ENCODE measurements around the gene ELL2.
A peak's percentile ranks its signal among the peaks of the same experiment; 100 is the strongest.
"Not testable (repeated sequence)": the region's sequence is repeated elsewhere in the genome, so short reads cannot be mapped to it uniquely, and the experiment has no call there.

ELL2 gene

DNA sequence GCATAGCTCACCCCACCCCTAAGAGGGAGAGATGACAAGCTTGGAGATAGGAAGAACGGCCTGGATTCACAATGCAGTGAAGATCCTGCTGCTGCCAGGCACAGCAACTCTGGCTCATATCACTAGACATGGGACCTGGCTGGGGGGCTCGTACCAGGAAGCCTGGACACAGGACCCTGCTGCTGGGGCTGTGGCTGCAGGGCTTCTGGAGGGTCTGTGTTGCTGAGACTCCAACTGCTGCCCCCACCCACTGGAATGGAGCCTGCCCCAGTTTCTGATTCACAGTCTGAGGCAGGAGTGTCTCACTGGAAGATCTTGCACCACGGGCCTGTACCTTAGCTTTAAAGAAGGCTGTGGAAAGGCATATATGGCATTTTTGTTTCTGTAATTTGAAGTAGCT, 108.2 kb downstream of the ELL2 start:
- no peaks in the 10 kb centered on the region for H3K9me3 ChIP-seq (ENCODE audit: low read depth, low read length)
- DNase-seq (ENCODE audit: low read depth, low spot score): no peak
- H3K9ac ChIP-seq (ENCODE audit: insufficient read length): no peak overlapping the region
- no peak overlapping the region for H3K4me3 ChIP-seq
- TF ChIP-seq FOXP2 (optimal IDR thresholded peaks at IDR 0.05; ENCODE audit: control extremely low read depth, extremely low read length, insufficient read depth) (no peak), POLR2AphosphoS5 (IDR thresholded peaks at IDR 0.05; ENCODE audit: borderline replicate concordance, low read depth, low read length) (no peak), EZH2 (IDR thresholded peaks at IDR 0.05) (no peak)
- no peaks in the 10 kb centered on the region for H3K36me3 ChIP-seq (ENCODE audit: insufficient read depth, low read length)
- no peak overlapping the region for H3K27ac ChIP-seq

DNA sequence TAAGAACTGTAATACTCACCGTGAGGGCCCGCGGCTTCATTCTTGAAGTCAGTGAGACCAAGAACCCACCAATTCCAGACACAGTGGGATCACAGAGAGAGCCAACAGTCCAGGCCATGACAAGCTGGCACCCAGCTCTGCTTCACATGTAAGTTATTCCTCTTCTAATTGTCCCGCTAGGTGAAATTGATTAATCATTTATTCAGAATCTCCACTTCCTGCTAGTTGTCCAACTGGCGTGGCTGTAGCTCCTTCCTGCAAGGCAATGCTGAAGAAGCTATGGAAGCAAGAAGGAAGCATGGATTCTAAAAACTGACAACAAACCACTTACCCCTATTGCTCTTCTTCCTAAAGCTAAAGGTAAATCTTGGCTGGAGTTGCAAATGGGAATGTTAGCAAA, 109.1 kb downstream of the ELL2 start:
- Histone ChIP-seq H3K27ac (no peak overlapping the region), H3K9me3 (ENCODE audit: low read depth, low read length) (no peaks in the 10 kb centered on the region), H3K9ac (ENCODE audit: insufficient read length) (no peak overlapping the region), H3K36me3 (ENCODE audit: insufficient read depth, low read length) (no peaks in the 10 kb centered on the region), H3K4me3 (no peak overlapping the region)
- TF ChIP-seq POLR2AphosphoS5 (IDR thresholded peaks at IDR 0.05; ENCODE audit: borderline replicate concordance, low read depth, low read length): no peak
- no peak for TF ChIP-seq EZH2 (IDR thresholded peaks at IDR 0.05)
- TF ChIP-seq FOXP2 (optimal IDR thresholded peaks at IDR 0.05; ENCODE audit: control extremely low read depth, extremely low read length, insufficient read depth): no peak
- DNase-seq (ENCODE audit: low read depth, low spot score): no peak

DNA sequence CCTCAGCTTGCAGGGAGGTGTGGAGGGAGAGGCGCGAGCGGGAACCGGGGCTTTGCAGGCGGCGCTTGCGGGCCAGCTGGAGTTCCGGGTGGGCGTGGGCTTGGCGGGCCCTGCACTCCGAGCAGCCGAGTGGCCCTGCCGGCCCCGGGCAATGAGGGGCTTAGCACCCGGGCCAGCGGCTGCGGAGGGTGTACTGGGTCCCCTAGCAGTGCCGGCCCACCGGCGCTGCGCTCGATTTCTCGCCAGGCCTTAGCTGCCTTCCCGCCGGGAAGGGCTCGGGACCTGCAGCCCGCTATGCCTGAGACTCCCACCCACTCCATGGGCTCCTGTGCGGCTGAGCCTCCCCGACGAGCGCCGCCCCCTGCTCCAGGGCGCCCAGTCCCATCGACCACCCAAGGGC, 110.5 kb downstream of the ELL2 start:
- not testable (repeated sequence) for DNase-seq (ENCODE audit: low read depth, low spot score); H3K9ac ChIP-seq (ENCODE audit: insufficient read length); H3K9me3 ChIP-seq (ENCODE audit: low read depth, low read length); H3K36me3 ChIP-seq (ENCODE audit: insufficient read depth, low read length); H3K4me3 ChIP-seq; H3K27ac ChIP-seq

DNA sequence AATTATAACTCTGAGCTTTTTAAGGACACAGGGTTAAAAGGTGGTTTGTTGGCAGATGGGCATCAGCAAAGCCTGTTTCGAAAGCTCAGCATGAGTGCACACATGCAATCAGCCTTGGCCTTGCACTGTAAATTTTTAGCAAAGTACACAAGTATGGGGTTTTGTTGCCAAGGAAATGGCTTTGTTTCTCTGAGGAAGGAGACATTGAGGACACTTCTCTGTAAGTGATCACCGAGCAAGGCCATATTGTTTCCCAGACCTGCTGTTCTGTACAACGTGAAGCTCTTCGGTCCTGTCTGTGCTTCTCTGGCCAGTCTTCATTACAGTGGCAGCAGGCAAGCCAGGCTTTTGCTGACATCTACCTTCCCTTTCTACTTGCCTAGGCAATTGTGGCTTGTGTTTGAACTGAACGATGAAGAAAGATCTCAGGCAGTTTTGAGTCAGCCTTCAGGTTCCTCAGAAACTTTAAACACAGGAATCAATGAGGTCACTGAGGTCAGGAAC, 111.2 kb downstream of the ELL2 start:
- no peak overlapping the region for H3K9ac ChIP-seq (ENCODE audit: insufficient read length)
- no peak for TF ChIP-seq POLR2AphosphoS5 (IDR thresholded peaks at IDR 0.05; ENCODE audit: borderline replicate concordance, low read depth, low read length)
- TF ChIP-seq EZH2 (IDR thresholded peaks at IDR 0.05): no peak
- TF ChIP-seq FOXP2 (optimal IDR thresholded peaks at IDR 0.05; ENCODE audit: control extremely low read depth, extremely low read length, insufficient read depth): no peak
- DNase-seq (ENCODE audit: low read depth, low spot score): no peak
- H3K36me3 ChIP-seq (ENCODE audit: insufficient read depth, low read length): no peaks in the 10 kb centered on the region
- H3K4me3 ChIP-seq: no peak overlapping the region
- no peak overlapping the region for H3K27ac ChIP-seq
- H3K9me3 ChIP-seq (ENCODE audit: low read depth, low read length): no peaks in the 10 kb centered on the region

DNA sequence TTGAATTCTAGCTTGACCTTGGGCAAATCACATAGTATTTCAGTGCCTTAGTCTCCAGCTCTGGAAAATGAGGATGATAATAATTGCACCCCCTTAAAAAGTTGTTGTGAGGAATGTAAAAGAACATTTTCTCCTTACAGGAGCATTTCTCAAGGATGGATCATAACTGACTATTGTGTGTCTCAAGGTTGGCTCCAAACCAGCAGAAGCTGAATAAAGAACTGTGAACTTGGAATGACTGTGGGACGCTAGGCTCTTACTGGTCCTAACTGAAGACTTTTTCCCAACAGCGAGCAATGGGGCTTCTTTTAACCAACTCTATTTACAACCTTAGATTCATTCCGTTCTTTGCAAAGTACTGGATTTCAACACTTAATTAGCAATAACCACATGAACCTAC, 113.0 kb downstream of the ELL2 start:
- no peak overlapping the region for H3K4me3 ChIP-seq
- no peak overlapping the region for H3K27ac ChIP-seq
- no peaks in the 10 kb centered on the region for H3K9me3 ChIP-seq (ENCODE audit: low read depth, low read length)
- no peak overlapping the region for H3K9ac ChIP-seq (ENCODE audit: insufficient read length)
- TF ChIP-seq FOXP2 (optimal IDR thresholded peaks at IDR 0.05; ENCODE audit: control extremely low read depth, extremely low read length, insufficient read depth): no peak
- TF ChIP-seq POLR2AphosphoS5 (IDR thresholded peaks at IDR 0.05; ENCODE audit: borderline replicate concordance, low read depth, low read length): no peak
- TF ChIP-seq EZH2 (IDR thresholded peaks at IDR 0.05): no peak
- no peak for DNase-seq (ENCODE audit: low read depth, low spot score)
- H3K36me3 ChIP-seq (ENCODE audit: insufficient read depth, low read length): no peaks in the 10 kb centered on the region

DNA sequence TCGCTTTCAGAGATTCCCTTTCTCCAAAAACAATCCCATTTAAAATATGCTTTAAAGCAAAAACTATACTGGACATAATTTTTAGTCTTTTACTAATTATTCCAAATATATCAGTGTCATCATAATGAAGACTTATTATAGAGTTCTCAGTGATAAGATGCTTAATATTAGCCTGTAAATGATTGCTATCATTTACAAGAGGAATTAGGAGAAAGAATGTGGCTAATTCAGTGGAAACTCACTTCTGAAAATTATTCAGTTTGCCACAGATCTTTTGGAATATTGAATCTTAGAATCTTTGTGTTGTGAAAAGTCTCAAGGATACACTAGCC, 114.4 kb downstream of the ELL2 start:
- H3K9ac ChIP-seq (ENCODE audit: insufficient read length): no peak overlapping the region
- TF ChIP-seq POLR2AphosphoS5 (IDR thresholded peaks at IDR 0.05; ENCODE audit: borderline replicate concordance, low read depth, low read length) (no peak), FOXP2 (optimal IDR thresholded peaks at IDR 0.05; ENCODE audit: control extremely low read depth, extremely low read length, insufficient read depth) (no peak), EZH2 (IDR thresholded peaks at IDR 0.05) (no peak)
- no peaks in the 10 kb centered on the region for H3K36me3 ChIP-seq (ENCODE audit: insufficient read depth, low read length)
- DNase-seq (ENCODE audit: low read depth, low spot score): no peak
- no peaks in the 10 kb centered on the region for H3K9me3 ChIP-seq (ENCODE audit: low read depth, low read length)
- no peak overlapping the region for H3K4me3 ChIP-seq
- no peak overlapping the region for H3K27ac ChIP-seq

DNA sequence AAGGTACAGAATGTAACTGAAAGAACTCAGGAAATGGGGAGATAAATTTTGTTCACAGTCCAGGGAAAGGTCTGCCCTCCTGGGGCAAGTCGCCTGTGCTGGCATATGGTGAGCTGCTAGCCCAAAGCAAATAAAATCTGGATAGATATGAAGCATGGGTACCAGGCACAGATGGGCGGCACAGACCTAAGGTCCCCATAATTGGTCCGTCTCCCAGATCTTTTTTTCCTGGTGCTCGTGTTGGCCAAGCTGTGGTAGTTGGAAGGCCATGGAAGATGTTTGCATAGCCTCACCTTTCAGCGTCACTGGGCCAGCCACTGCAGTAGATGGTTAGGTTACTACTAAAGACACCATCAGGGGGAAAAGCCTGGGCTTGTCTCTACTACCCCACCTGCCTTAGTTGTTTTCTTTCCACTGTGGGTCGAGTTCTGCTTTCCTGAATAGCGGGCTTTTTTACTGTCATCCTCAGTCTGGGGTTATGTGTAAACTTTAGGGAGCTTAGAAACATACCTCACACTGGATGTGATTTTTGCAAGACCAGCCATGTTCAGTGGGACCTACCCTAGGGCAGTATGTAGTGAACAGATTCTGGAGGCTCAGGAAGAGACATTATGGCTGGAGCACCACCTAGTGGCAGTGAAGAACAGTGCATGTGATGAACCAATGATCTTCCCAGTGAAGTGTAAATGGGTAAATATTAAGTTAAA, 114.9 kb downstream of the ELL2 start:
- Histone ChIP-seq H3K9me3 (ENCODE audit: low read depth, low read length) (no peaks in the 10 kb centered on the region), H3K9ac (ENCODE audit: insufficient read length) (no peak overlapping the region), H3K4me3 (no peak overlapping the region), H3K27ac (no peak overlapping the region), H3K36me3 (ENCODE audit: insufficient read depth, low read length) (no peaks in the 10 kb centered on the region)
- no peak for DNase-seq (ENCODE audit: low read depth, low spot score)
- TF ChIP-seq POLR2AphosphoS5 (IDR thresholded peaks at IDR 0.05; ENCODE audit: borderline replicate concordance, low read depth, low read length) (no peak), FOXP2 (optimal IDR thresholded peaks at IDR 0.05; ENCODE audit: control extremely low read depth, extremely low read length, insufficient read depth) (peak; percentile 37), EZH2 (IDR thresholded peaks at IDR 0.05) (no peak)

DNA sequence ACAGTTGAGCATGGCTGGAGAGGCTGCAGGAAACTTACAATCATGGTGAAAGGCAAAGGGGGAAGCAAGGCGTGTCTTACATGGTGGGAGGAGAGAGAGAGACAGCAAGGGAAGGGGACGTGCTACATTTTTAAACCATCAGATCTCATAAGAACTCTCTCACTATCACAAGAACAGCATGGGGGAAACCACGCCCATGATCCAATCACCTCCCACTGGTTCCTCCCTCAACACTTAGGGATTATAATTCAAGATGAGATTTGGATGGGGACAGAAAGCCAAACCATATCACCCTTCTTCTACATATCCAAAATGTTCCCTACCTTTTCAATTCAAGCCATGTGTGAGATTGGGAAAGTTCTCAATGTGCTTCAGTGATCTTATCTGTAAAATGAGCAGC, 116.3 kb downstream of the ELL2 start:
- Histone ChIP-seq H3K9me3 (ENCODE audit: low read depth, low read length) (no peaks in the 10 kb centered on the region), H3K9ac (ENCODE audit: insufficient read length) (no peak overlapping the region), H3K36me3 (ENCODE audit: insufficient read depth, low read length) (no peaks in the 10 kb centered on the region), H3K4me3 (no peak overlapping the region), H3K27ac (no peak overlapping the region)
- TF ChIP-seq EZH2 (IDR thresholded peaks at IDR 0.05) (no peak), FOXP2 (optimal IDR thresholded peaks at IDR 0.05; ENCODE audit: control extremely low read depth, extremely low read length, insufficient read depth) (no peak), POLR2AphosphoS5 (IDR thresholded peaks at IDR 0.05; ENCODE audit: borderline replicate concordance, low read depth, low read length) (no peak)
- DNase-seq (ENCODE audit: low read depth, low spot score): no peak

DNA sequence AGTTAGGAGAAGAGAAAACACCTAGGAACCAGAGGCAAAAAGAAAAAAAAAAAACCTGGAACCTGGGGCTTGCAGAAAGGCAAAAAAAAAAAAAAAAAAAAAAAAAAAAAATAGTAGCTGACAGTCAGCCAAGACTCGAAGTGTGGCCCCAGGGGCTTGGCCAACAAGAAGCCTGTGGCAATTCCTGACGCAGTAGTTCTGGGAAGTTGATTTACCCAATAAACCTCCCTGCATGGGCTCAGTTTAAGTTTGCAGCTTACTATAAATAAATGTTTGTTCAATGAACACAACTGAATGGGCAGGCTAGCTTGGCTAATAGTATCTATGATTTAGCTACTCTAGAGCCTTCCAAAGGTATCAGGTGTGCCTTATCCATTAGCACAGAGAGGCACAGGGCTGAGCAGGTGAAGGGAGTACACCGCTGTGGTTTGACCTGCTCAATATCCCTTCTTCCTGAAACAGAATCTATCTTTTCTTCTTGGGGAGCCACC, 117.9 kb downstream of the ELL2 start:
- no peak for DNase-seq (ENCODE audit: low read depth, low spot score)
- Histone ChIP-seq H3K36me3 (ENCODE audit: insufficient read depth, low read length) (no peaks in the 10 kb centered on the region), H3K9ac (ENCODE audit: insufficient read length) (no peak overlapping the region), H3K4me3 (no peak overlapping the region), H3K27ac (0 out of 2 replicates have a peak overlapping the region, but pooled peaks have one; percentile 21), H3K9me3 (ENCODE audit: low read depth, low read length) (no peaks in the 10 kb centered on the region)
- TF ChIP-seq POLR2AphosphoS5 (IDR thresholded peaks at IDR 0.05; ENCODE audit: borderline replicate concordance, low read depth, low read length): no peak
- TF ChIP-seq FOXP2 (optimal IDR thresholded peaks at IDR 0.05; ENCODE audit: control extremely low read depth, extremely low read length, insufficient read depth): peak; percentile 12
- TF ChIP-seq EZH2 (IDR thresholded peaks at IDR 0.05): no peak
